ENCODE measurements around the gene ZFAND5.

ZFAND5 gene

DNA sequence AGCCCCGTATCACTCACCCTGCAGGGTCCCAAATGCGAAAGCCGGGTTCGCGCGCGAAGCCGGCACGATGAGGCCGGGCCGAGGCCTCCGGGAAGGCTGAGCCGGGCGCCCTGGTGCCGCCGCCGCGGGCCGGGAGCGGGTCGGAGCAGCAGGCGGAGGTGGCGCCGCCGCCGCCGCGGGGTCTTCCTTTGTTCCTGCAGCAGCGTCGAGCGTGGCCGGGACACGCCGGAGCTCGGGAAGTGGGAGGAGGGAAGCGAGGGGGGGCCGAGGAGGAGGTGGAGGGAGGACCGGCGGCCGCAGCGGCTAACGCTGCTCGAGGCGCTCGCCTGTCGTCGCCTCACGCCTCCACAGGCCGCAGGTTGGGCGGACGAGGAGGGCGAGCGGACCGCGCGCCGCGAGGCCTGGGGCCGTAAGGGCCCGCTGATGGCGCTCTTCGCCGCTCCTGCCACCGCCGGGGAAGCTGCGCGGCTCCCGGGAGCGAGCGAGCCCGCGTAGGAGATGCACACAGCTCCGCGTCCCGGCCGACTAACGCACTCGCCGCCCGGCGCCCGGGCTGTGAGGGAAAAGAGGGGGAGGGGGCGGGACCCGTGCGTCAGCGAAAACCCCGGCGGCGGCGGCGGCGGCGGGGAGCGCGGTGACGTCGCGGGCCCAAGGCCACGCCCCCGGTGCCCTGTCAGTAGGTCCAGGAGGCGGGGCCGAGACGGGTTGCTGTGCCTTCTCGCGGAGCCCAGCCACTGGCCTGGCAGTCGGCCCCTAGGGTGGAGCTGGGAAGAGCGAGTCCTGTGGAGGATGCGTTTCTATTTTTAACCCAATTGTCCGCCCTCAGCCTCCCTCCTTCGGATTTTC is at the start of gene ZFAND5:
TSS of gene ZFAND5 (minus strand) at position 530 of the 846 bp plus-strand sequence. CDS start 4,430 bp downstream, outside the sequence.
- peak; percentile 99 for DNase-seq (ENCODE audit: low spot score)

DNA sequence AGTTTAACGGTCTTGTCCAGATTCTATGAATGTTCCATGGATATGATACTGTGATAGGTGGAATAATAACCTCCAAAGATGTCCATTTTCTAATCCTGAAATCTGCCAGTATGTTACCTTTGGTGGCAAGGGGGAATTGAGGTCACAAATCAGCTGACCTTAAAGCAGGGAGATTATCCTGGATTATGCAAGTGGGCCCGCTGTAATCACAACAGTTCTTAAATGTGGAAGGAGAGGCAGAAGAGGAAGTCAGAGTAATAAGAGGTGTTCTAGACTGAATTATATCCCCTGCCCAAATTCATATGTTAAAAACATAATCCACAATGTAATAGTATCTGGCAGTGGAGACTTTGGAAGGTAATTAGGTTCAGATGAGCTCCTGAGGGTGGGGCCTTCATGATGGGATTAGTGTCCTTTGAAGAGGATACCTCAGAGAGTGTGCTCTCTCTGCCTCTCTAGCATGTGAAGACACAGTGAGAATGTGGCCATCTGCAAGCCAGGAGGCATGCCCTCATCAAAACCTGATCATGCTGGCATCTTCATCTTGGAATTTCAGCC is 47.6 kb upstream of the ZFAND5 start:
- DNase-seq (ENCODE audit: low spot score): no peak

- no peak for DNase-seq (ENCODE audit: low spot score)
Observed at GRCh38 chr9:72410214-72410613, 45.2 kb upstream of the ZFAND5 start.

- no peak for DNase-seq (ENCODE audit: low spot score)
Observed at GRCh38 chr9:72407114-72407513, 42.1 kb upstream of the ZFAND5 start.

GRCh38 chr9:72402744-72403143 is 37.7 kb upstream of the ZFAND5 start:
- no peak for DNase-seq (ENCODE audit: low spot score)

- DNase-seq (ENCODE audit: low spot score): no peak
Observed at GRCh38 chr9:72401396-72401795, 36.4 kb upstream of the ZFAND5 start.

GRCh38 chr9:72400866-72401265 is 35.9 kb upstream of the ZFAND5 start:
- DNase-seq (ENCODE audit: low spot score): no peak

DNA sequence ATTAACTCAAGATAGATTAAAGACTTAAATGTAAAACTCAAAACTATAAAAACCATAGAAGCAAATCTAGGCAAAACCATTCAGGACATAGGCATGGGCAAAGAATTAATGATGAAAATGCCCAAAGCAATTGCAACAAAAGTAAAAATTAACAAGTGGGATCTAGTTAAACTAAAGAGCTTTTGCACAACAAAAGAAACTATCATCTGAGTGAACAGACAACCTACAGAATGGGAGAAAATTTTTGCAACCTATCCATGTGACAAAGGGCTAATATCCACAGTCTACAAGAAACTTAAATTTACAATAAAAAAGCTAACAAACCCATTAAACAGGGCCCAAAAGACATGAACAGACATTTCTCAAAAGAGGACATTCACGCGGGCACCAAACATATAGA is 34.4 kb upstream of the ZFAND5 start:
- no peak for DNase-seq (ENCODE audit: low spot score)

DNA sequence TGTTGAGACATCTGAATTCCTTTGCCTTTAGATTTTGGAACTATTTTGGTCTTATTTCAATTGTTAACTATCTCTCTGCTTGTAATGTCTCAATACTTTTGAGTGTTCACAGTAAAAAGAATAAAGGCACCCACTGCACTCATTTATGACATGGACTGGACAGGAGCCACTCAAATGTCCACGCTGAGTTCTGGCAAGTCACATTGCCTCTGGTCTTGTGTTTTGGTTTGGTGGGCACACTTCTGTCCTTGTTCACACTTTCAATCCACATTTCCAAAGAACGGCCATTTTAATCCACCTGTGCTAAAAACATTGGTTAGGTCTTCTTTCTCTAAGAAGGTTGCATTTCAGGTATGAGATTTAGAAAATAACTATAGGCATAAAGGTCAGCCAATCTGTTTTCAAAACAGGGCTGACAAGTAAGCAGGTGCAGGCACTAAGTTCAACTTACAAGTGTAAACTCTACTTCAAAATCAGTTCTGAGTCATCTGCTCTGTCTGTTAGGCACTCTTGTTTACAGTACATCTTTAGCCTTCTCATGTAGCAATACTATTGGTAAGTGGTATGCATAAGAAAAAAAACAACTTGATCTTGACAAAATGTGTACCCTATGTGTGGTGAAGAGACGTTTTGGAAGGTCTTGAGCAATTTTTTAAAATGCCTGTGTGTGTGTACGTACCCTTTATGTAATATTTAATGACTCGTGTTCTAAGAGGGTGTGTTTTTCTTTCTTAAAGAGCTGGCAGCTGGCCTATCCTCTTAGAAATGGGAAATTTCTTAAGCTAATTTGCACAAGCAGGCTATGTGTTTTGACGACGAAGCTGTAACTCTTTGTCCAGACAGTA is 31.5 kb upstream of the ZFAND5 start:
- peak; percentile 24 for DNase-seq (ENCODE audit: low spot score)

- no peak for DNase-seq (ENCODE audit: low spot score)
Observed at GRCh38 chr9:72394066-72394465, 29.1 kb upstream of the ZFAND5 start.

DNA sequence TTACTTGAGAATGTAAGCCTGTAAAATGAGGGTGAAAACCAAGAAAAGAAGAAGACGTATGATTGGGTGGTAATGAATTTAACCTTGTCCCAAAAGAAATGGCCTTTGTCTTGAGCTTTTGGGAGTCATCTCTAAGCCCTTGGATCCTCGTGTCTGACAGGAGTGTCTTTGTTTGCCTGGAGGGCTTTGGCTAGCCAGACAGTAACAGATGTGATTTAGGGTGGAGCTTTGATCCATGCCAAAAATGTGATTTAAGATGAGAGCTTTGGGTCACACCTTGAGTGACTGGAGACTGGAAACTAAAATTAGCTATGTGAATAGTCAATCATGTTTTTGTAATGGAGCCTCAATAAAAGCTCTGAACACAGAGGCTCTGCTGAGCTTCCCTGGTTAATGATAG is 25.9 kb upstream of the ZFAND5 start:
- no peak for DNase-seq (ENCODE audit: low spot score)

GRCh38 chr9:72386186-72386585 is 21.2 kb upstream of the ZFAND5 start:
- DNase-seq (ENCODE audit: low spot score): no peak

DNA sequence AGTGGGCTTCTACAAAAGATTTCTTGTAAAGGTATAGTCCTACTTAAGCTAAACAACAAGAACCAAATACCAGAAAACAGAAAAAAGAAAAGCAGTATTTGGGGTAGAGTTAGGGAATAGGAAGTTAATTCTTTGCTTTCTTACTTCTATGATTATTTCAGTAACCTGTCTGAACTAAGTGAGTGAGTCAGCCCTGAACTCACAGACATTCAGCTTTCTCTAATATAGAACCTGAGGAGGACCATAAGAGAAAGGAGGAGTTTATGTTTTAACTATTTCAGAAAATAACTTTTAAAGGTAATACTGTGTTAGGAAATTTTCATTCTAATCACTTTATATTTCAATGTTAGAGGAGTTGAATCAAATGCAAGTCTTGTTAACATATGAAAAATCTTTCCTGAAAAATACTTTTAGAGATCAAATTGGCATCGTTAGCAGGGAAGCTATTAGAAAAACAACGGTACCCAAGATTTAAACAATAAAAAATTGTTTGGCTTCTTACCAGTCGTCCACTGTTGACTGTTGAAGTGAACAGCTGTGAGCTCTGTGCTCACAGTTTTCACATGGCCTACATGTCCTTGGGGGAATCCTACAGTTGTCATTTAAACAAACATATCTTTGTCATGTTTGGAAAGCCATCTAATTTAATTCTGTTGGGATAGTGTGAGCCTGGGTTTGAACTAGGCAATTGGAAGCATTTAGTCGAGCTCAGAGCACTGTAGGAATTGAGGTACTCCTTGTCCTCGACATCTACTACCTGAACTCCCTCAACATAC is 19.9 kb upstream of the ZFAND5 start:
- DNase-seq (ENCODE audit: low spot score): no peak

- peak; percentile 85 for DNase-seq (ENCODE audit: low spot score)
Observed at GRCh38 chr9:72383978-72384709, 19.1 kb upstream of the ZFAND5 start.

GRCh38 chr9:72382405-72382804 is 17.4 kb upstream of the ZFAND5 start:
- DNase-seq (ENCODE audit: low spot score): no peak

- no peak for DNase-seq (ENCODE audit: low spot score)
Observed at GRCh38 chr9:72377041-72377440, 12.0 kb upstream of the ZFAND5 start.

- DNase-seq (ENCODE audit: low spot score): no peak
Observed at GRCh38 chr9:72371151-72371550, 6.1 kb upstream of the ZFAND5 start.

DNA sequence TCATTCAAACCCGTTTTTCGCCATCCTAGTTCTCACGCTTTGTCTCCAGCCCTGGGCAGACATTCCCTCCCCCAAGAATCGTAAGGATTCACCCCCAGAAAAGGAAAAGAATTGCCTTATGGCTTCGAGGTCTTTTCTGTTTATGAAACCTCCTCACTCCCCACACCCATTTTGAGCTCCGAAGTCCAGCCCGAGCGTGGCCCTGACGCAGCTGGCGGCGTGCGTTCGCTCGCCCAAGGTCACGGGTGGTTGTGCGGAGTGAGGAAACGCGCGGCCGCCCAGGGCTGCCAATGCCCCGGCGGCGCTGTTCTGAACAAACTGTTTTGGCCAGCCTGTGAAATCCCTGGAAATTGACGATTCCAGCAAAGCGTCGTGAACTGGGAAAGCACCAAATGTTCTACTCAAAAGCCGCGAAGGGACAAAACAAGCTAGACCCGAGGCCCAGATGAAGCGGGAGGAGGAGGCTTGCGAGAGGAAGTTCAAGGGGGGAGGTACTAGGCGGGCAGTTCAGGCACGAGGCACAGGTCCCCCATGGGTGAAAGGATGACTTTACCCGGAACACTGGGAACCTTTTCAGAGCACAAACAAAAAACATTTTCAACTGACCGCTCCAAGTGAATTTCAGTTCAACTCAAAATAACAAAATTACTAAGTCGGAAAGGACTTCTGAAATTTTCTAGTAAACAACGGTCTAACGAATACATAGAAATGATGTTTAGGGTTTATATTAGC is 683 bp upstream of the ZFAND5 start:
- peak; percentile 83 for DNase-seq (ENCODE audit: low spot score)

GRCh38 chr9:72363908-72364678 is 915 bp downstream of the ZFAND5 start:
- peak; percentile 81 for DNase-seq (ENCODE audit: low spot score)

DNA sequence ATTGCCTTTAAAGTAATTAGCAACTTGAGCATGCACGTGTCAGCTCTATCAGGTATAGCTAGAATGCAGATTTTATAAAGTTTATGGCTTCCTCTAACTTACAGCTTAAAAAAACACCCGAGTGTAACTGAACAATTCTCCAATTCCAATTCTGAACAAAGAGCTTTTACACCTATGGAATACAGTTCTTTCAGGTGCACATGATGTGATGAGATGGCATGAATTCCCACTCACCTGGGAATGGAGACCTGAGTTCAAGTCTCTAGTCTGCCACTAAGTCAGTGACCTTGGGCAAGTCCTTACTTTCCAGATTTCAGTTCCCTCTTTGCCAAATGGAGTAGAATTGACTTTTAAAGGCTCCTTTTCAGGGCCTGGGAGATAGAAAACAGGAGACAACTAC is 1.8 kb downstream of the ZFAND5 start:
- no peak for DNase-seq (ENCODE audit: low spot score)

All from GM03348 (cell line).